ENCODE results near the gene PIAS3.

- TF ChIP-seq ZNF175 (tag by site-specific recombination; IDR thresholded peaks at IDR 0.05) (no peak), CTCF (tag by site-specific recombination; IDR thresholded peaks at IDR 0.05) (no peak), ZNF768 (tag by site-specific recombination; IDR thresholded peaks at IDR 0.05) (no peak)
Observed at GRCh38 chr1:145891143-145891542, 32.3 kb upstream of the PIAS3 start.

Measured in HEK293 (cell line).